Endodermal cell (in vitro differentiated cells): ENCODE measurements around the gene GIT1. TPM values are rescaled to one million over a fixed set of nuclear protein-coding genes. Genes with fewer than 3 reads are reported as not detected.

Source experiments
- DNase-seq: peaks from one replicate; pipeline ENCODE4 v3.0.0-alpha.2; 2017
- H3K27ac ChIP-seq: 2 replicates; pipeline ENCODE4 v1.5.1; 2013; ENCODE audit warnings: mild to moderate bottlenecking, low read depth, low read length, moderate library complexity
- H3K27me3 ChIP-seq: 2 replicates; pipeline ENCODE4 v1.6.1; 2013; ENCODE audit warnings: mild to moderate bottlenecking, low read length, moderate library complexity; ENCODE audit not compliant: insufficient read depth, control insufficient read depth, poor library complexity, severe bottlenecking
- H3K36me3 ChIP-seq: 2 replicates; pipeline ENCODE4 v1.7.0; 2013; ENCODE audit warnings: mild to moderate bottlenecking, low read length, moderate library complexity; ENCODE audit not compliant: control insufficient read depth, insufficient read depth
- H3K4me1 ChIP-seq: one replicate; pipeline ENCODE4 v1.7.0; 2013; ENCODE audit warnings: low read length; ENCODE audit not compliant: control insufficient read depth, insufficient read depth
- H3K4me3 ChIP-seq: 2 replicates; pipeline ENCODE4 v1.5.1; 2013; ENCODE audit warnings: mild to moderate bottlenecking, low read length, moderate library complexity
- H3K9ac ChIP-seq: 2 replicates; pipeline ENCODE4 v1.6.1; 2013; ENCODE audit warnings: mild to moderate bottlenecking, low read length, moderate library complexity; ENCODE audit not compliant: poor library complexity, severe bottlenecking; ENCODE audit errors: extremely low read depth
- H3K9me3 ChIP-seq: 2 replicates; pipeline ENCODE4 v1.6.1; 2013; ENCODE audit warnings: mild to moderate bottlenecking, low read length, moderate library complexity; ENCODE audit not compliant: control insufficient read depth
- H3K27ac Mint-ChIP-seq: 2 replicates; pipeline ENCODE4 v1.8.0; 2020; ENCODE audit warnings: mixed read lengths
- H3K27me3 Mint-ChIP-seq: 2 replicates; pipeline ENCODE4 v1.8.0; 2021; ENCODE audit warnings: mild to moderate bottlenecking, mixed read lengths; ENCODE audit not compliant: insufficient read depth
- H3K36me3 Mint-ChIP-seq: 2 replicates; pipeline ENCODE4 v1.8.0; 2020; ENCODE audit warnings: low read depth, mixed read lengths
- H3K4me1 Mint-ChIP-seq: 2 replicates; pipeline ENCODE4 v1.8.0; 2020; ENCODE audit warnings: mixed read lengths
- H3K4me3 Mint-ChIP-seq: 2 replicates; pipeline ENCODE4 v1.8.0; 2020; ENCODE audit warnings: mild to moderate bottlenecking, moderate library complexity, mixed read lengths
- H3K9me3 Mint-ChIP-seq: 2 replicates; pipeline ENCODE4 v1.8.0; 2020; ENCODE audit warnings: mild to moderate bottlenecking, mixed read lengths
- WGBS, 2 experiments: methylation state at CpG; one replicate each; pipeline versions ENCODE4 v1.1.5 to v1.1.7; 2013; ENCODE audit warnings: missing lambda C conversion rate in 2 of 2, mixed read lengths in 1 of 2; ENCODE audit not compliant: insufficient coverage in 1 of 2, insufficient read length in 1 of 2; 5-methylcytosine and 5-hydroxymethylcytosine counted together
- long read RNA-seq, 4 experiments: library from polyadenylated mRNA in 2 of 4; library from RNA in 1 of 4; library from capped mRNA in 1 of 4; stranded (forward) in 3 of 4; unstranded in 1 of 4; transcript quantifications; one replicate each; pipeline ENCODE4 v2.0.0, GENCODE V29; 2020 to 2021; ENCODE audit warnings: inconsistent platforms in 1 of 4
- polyA plus RNA-seq, 2 experiments: library from polyadenylated mRNA; stranded (reverse); fragments of 50-300 nt; gene quantifications; one replicate each; pipeline ENCODE4 v1.2.3, GENCODE V29; 2013
- total RNA-seq, 2 donors: library from RNA; stranded (reverse); fragmentation: NEBNext Ultra II Directional in 1 of 2; extraction: Animal tissue kit (Norgen Biotek cat#: 25700) in 1 of 2; gene quantifications; 2 replicates in 1 of 2; 3 replicates in 1 of 2; pipeline ENCODE4 v1.2.1, GENCODE V29; 2021
- TF ChIP-seq, protein P1 (sequence below): fragments of 200-600 bp; sonication (generic); conservative IDR thresholded peaks from 2 replicates; pipeline ENCODE4 v1.5.0; 2021; ENCODE audit warnings: antibody characterized with exemption, mild to moderate bottlenecking

The GIT1 gene, protein sequence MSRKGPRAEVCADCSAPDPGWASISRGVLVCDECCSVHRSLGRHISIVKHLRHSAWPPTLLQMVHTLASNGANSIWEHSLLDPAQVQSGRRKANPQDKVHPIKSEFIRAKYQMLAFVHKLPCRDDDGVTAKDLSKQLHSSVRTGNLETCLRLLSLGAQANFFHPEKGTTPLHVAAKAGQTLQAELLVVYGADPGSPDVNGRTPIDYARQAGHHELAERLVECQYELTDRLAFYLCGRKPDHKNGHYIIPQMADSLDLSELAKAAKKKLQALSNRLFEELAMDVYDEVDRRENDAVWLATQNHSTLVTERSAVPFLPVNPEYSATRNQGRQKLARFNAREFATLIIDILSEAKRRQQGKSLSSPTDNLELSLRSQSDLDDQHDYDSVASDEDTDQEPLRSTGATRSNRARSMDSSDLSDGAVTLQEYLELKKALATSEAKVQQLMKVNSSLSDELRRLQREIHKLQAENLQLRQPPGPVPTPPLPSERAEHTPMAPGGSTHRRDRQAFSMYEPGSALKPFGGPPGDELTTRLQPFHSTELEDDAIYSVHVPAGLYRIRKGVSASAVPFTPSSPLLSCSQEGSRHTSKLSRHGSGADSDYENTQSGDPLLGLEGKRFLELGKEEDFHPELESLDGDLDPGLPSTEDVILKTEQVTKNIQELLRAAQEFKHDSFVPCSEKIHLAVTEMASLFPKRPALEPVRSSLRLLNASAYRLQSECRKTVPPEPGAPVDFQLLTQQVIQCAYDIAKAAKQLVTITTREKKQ
- total RNA-seq = 10 to 100 TPM; 45.0 to 61.8 TPM
- polyA plus RNA-seq (2013, experiment 1 of 2) = 47.1 TPM
- 48.9 TPM for polyA plus RNA-seq (2013, experiment 2 of 2)
- long read RNA-seq, experiment 1, partial matches to known transcripts = 10 of 19 reads
- long read RNA-seq, experiment 1, other reads (novel, unspliced or antisense) = 6 of 19 reads
- long read RNA-seq, experiment 2, transcript GIT1-201 (20 exons, 3,768 nt) = major isoform, 70 of 106 reads
- long read RNA-seq, experiment 2, transcript GIT1-203 (21 exons, 3,711 nt) = minor isoform, 8 of 106 reads
- long read RNA-seq, experiment 2, partial matches to known transcripts = 9 of 106 reads
- long read RNA-seq, experiment 2, other reads (novel, unspliced or antisense) = 19 of 106 reads
- long read RNA-seq, experiment 3, partial matches to known transcripts = 27 of 34 reads
- long read RNA-seq, experiment 3, other reads (novel, unspliced or antisense) = 7 of 34 reads
- long read RNA-seq, experiment 4 = 0 reads

DNA sequence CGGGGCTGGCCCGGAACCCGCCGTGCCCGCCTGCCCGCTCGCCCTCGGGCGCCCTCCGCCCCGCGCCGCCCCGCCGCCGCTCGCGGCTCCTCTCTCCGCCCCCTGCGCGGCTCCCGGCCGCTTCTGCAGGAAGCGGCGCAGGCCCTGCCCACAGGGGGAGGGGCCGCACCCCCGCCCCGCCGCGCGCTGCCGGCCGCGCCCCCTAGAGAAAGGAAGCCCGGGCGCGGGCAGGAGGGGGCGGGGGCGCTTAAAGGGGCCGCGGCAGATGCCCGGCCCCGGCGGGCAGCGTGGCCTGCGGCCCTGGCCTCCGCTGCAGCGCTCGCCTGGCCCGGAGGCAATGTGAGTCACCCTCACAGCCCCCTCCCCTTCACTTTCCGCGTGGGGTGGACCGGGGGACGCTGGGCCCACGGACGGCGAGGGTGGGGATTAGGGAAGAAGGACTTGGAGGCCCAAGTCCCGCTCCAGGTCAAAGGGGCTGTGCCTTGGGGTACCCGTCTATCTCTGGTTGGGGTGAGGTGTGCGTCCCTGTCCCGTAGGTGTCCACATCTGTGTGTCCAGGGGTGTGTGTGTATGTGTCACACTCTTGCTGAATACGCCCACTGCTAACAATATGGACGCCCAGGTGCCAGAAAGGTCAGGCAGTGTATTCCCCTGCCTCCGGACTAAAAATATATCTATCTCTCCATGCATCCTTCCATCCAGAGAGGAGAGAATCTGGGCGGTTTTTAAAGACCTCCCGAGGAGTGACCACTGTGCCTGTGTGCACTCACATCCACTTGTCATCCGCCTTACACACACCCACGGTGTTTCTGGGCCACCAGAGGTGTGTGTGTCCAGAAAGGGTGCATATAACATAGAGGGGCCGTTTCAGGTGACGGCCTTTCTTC is at the start of gene GIT1:
GIT1 (minus strand) TSS at position 125 of the 887 bp plus-strand sequence. CDS start 270 bp downstream, outside the sequence.
- peaks cover 41% of the 10 kb centered on the region for H3K27me3 Mint-ChIP-seq
- no peaks in the 10 kb centered on the region for H3K9me3 Mint-ChIP-seq
- Histone ChIP-seq H3K36me3 (no peaks in the 10 kb centered on the region), H3K4me3 (peak within 1 kb of the TSS; percentile 82), H3K9me3 (no peaks in the 10 kb centered on the region), H3K9ac (peak within 1 kb of the TSS; percentile 35), H3K27ac (no peak within 1 kb of the TSS), H3K4me1 (peaks cover 8% of the 10 kb centered on the region), H3K27me3 (peaks cover 29% of the 10 kb centered on the region)
- peak; percentile 95 for DNase-seq
- no peak within 1 kb of the TSS for H3K27ac Mint-ChIP-seq
- TF ChIP-seq, protein P1, sequence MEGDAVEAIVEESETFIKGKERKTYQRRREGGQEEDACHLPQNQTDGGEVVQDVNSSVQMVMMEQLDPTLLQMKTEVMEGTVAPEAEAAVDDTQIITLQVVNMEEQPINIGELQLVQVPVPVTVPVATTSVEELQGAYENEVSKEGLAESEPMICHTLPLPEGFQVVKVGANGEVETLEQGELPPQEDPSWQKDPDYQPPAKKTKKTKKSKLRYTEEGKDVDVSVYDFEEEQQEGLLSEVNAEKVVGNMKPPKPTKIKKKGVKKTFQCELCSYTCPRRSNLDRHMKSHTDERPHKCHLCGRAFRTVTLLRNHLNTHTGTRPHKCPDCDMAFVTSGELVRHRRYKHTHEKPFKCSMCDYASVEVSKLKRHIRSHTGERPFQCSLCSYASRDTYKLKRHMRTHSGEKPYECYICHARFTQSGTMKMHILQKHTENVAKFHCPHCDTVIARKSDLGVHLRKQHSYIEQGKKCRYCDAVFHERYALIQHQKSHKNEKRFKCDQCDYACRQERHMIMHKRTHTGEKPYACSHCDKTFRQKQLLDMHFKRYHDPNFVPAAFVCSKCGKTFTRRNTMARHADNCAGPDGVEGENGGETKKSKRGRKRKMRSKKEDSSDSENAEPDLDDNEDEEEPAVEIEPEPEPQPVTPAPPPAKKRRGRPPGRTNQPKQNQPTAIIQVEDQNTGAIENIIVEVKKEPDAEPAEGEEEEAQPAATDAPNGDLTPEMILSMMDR = no peak
- peaks cover 19% of the 10 kb centered on the region for H3K4me1 Mint-ChIP-seq
- peak within 1 kb of the TSS; percentile 74 for H3K4me3 Mint-ChIP-seq
- no peaks in the 10 kb centered on the region for H3K36me3 Mint-ChIP-seq
- WGBS, 2 experiments = 12 to 59% methylated on average over 9 to 70 of the region's 70 CpGs

DNA sequence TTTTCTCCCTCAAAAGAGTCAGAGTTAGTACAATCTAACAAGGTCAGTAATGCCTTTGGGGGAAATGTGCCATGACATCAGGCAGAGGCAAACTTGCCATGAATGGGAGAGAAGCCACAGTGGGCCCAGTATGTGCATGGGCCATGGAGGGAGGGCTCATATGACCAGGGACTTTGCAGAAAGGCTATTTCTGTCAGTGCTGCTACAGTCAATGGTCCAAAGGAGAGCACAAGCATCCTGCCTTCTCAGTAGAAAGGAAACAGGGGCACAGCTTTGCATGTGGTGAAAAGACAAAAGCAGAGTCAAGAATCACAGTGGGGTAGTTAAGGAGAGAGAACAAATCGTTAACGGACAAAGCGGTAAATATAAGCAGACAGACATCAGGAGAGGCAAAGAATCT is 44.4 kb upstream of the GIT1 start:
- Histone ChIP-seq H3K27me3 (no peaks in the 10 kb centered on the region), H3K27ac (no peak overlapping the region), H3K9me3 (no peaks in the 10 kb centered on the region), H3K4me1 (no peaks in the 10 kb centered on the region), H3K36me3 (peaks cover 6% of the 10 kb centered on the region), H3K4me3 (no peak overlapping the region), H3K9ac (no peak overlapping the region)
- Mint-ChIP-seq H3K9me3 (no peaks in the 10 kb centered on the region), H3K27ac (no peak overlapping the region), H3K27me3 (no peaks in the 10 kb centered on the region), H3K4me3 (no peak overlapping the region), H3K36me3 (peaks cover 16% of the 10 kb centered on the region), H3K4me1 (peaks cover 3% of the 10 kb centered on the region)
- peak; percentile 49 for DNase-seq
- 67 to 82% methylated on average over 3 of the region's 3 CpGs for WGBS, 2 experiments
- TF ChIP-seq, protein P1 = no peak
